Fibroblast of lung (primary cell): ENCODE measurements around the gene AMOTL2.

Experiments
- EZH2 ChIP-seq: IDR thresholded peaks from 2 replicates; pipeline ENCODE4 v1.5.1; 2012; ENCODE audit warnings: low read length, control low read depth, mild to moderate bottlenecking; ENCODE audit errors: missing control alignments
- TF ChIP-seq, protein P1 (sequence below), 2 donors: IDR thresholded peaks in 1 of 2; conservative IDR thresholded peaks in 1 of 2; 1 replicate in 1 of 2; 2 replicates in 1 of 2; pipeline ENCODE4 v1.5.1; 2011 to 2012; ENCODE audit warnings: low read length in 2 of 2, control low read depth in 1 of 2, inconsistent platforms in 1 of 2, low read depth in 1 of 2, mild to moderate bottlenecking in 1 of 2

DNA sequence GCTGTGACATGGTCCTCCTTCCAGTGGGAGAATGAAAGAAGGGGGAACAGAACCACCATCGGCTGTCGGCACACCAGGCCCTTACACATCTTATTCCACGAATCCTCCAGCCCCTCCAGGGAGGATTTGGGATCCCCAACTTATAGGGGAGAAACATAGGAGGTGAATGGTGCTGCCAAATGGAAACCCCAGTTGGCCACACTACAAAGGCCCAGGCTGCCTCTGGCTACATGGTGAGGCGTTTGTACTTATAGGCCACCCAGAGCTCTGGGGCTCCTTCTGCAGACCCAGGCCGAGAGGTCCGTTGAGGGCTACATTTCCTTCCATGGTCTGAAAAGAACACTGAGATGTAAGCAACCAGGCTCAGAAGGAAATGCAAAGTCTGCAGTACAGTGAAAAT lies 12.0 kb downstream of the AMOTL2 start:
- TF ChIP-seq, protein P1, sequence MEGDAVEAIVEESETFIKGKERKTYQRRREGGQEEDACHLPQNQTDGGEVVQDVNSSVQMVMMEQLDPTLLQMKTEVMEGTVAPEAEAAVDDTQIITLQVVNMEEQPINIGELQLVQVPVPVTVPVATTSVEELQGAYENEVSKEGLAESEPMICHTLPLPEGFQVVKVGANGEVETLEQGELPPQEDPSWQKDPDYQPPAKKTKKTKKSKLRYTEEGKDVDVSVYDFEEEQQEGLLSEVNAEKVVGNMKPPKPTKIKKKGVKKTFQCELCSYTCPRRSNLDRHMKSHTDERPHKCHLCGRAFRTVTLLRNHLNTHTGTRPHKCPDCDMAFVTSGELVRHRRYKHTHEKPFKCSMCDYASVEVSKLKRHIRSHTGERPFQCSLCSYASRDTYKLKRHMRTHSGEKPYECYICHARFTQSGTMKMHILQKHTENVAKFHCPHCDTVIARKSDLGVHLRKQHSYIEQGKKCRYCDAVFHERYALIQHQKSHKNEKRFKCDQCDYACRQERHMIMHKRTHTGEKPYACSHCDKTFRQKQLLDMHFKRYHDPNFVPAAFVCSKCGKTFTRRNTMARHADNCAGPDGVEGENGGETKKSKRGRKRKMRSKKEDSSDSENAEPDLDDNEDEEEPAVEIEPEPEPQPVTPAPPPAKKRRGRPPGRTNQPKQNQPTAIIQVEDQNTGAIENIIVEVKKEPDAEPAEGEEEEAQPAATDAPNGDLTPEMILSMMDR (conservative IDR thresholded peaks at IDR 0.05 in 1 of 2, IDR thresholded peaks at IDR 0.05 in 1 of 2; ENCODE audit: low read depth in 1 of 2, low read length in 2 of 2): no peak
- no peak for TF ChIP-seq EZH2
